Spleen (tissue), 13 donors: ENCODE measurements around the gene TTC36. TPM values are rescaled to one million over a fixed set of nuclear protein-coding genes. Genes with fewer than 3 reads are reported as not detected.
A peak's percentile ranks its signal among the peaks of the same experiment; 100 is the strongest.
"Not testable (repeated sequence)": the region's sequence is repeated elsewhere in the genome, so short reads cannot be mapped to it uniquely, and the experiment has no call there.

Experiments used
- DNase-seq: peaks from one replicate; pipeline ENCODE4 v3.0.0-alpha.2; 2020
- H3K27ac ChIP-seq, 8 donors: fragments of 200-600 bp; sonication (generic) in 7 of 8; 1 replicate in 4 of 8; 2 replicates in 4 of 8; pipeline versions ENCODE4 v1.5.0 to v1.8.0; 2016 to 2021; ENCODE audit warnings: inconsistent platforms in 4 of 8, mild to moderate bottlenecking in 4 of 8, moderate library complexity in 1 of 8
- H3K27me3 ChIP-seq, 7 donors: fragments of 200-600 bp; sonication (generic) in 6 of 7; replicated peaks in 1 of 7; 1 replicate in 4 of 7; 2 replicates in 3 of 7; pipeline versions ENCODE4 v1.5.0 to v1.8.0; 2016 to 2021; ENCODE audit warnings: inconsistent platforms in 3 of 7, mild to moderate bottlenecking in 1 of 7
- H3K36me3 ChIP-seq, 6 donors: fragments of 200-600 bp; sonication (generic) in 5 of 6; 1 replicate in 4 of 6; 2 replicates in 2 of 6; pipeline versions ENCODE4 v1.5.0 to v1.8.0; 2016 to 2021; ENCODE audit warnings: inconsistent platforms in 2 of 6
- H3K4me1 ChIP-seq, 6 donors: fragments of 200-600 bp; sonication (generic) in 5 of 6; 1 replicate in 3 of 6; 2 replicates in 3 of 6; pipeline versions ENCODE4 v1.5.0 to v1.8.0; 2016 to 2021; ENCODE audit warnings: inconsistent platforms in 3 of 6
- H3K4me3 ChIP-seq, 8 donors: fragments of 200-600 bp; sonication (generic) in 7 of 8; 1 replicate in 4 of 8; 2 replicates in 4 of 8; pipeline versions ENCODE4 v1.5.0 to v1.8.0; 2016 to 2021; ENCODE audit warnings: inconsistent platforms in 4 of 8, mild to moderate bottlenecking in 4 of 8, moderate library complexity in 2 of 8
- H3K9me3 ChIP-seq, 8 donors: fragments of 200-600 bp; sonication (generic) in 7 of 8; 1 replicate in 4 of 8; 2 replicates in 4 of 8; pipeline versions ENCODE4 v1.5.0 to v1.8.0; 2016 to 2021; ENCODE audit warnings: inconsistent platforms in 4 of 8
- POLR2A ChIP-seq, 3 donors: fragments of 450-650 bp; IDR thresholded peaks; one replicate each; pipeline ENCODE4 v1.5.1; 2017; ENCODE audit warnings: antibody characterized with exemption in 3 of 3, mild to moderate bottlenecking in 1 of 3
- POLR2AphosphoS5 ChIP-seq, 3 donors: sonication (generic); formaldehyde crosslinking; IDR thresholded peaks; one replicate each; pipeline ENCODE4 v1.5.1; 2017; ENCODE audit warnings: antibody characterized with exemption in 3 of 3
- WGBS, 5 donors: extraction: QIAGEN DNeasy Blood & Tissue Kit in 3 of 5; methylation state at CpG; one replicate each; pipeline versions ENCODE4 v1.1.5 to v1.1.7; 2013 to 2018; 5-methylcytosine and 5-hydroxymethylcytosine counted together
- intact Hi-C: fragments of 100-400 bp; cut with DNase I; formaldehyde crosslinking; loops from one replicate; pipeline ENCODE4 v1.15.0; 2023; ENCODE audit warnings: low total_unique reads
- long read RNA-seq, 2 donors: transcript quantifications; one replicate each; lab custom pipeline, GENCODE V29; 2026
- polyA plus RNA-seq, 3 donors: library from polyadenylated mRNA; stranded (reverse); fragments of 200-250 nt; gene quantifications; one replicate each; pipeline ENCODE4 v1.2.1, GENCODE V29; 2013
- total RNA-seq, 7 donors: library from RNA; depleted of rRNA in 3 of 7; stranded (reverse); fragments of >200 nt in 3 of 7; fragmentation: NEBNext Ultra II Directional in 4 of 7; extraction: Animal tissue kit (Norgen Biotek cat#: 25700) in 4 of 7; gene quantifications; one replicate each; pipeline versions ENCODE4 v1.1.0 to v1.2.1, GENCODE V29; 2016 to 2021
- TF ChIP-seq, protein P1 (sequence below), 11 experiments: fragments of 200-600 bp in 7 of 11; fragments of 450-650 bp in 4 of 11; sonication (generic) in 4 of 11; IDR thresholded peaks in 8 of 11; conservative IDR thresholded peaks in 3 of 11; 1 replicate in 7 of 11; 2 replicates in 4 of 11; pipeline versions ENCODE4 v1.4.0 to v1.8.0; 2016 to 2021; ENCODE audit warnings: antibody characterized with exemption in 11 of 11, inconsistent platforms in 4 of 11, mild to moderate bottlenecking in 1 of 11
- donor health status: healthy with polysubstance abuse.
- donor health status: DM: no; HTN: no; CAD: no; lungs with moderate emphysema.
- donor health status: DM: no; HTN: no; CAD: no.
- donor health status: Bipolar disorder and iron deficiency.
- donor health status: healthy.
- donor health status: DM: no; HTN: no; CAD: no.
- donor health status: DM: yes; HTN: yes; CAD: no.

TTC36 gene
- total RNA-seq (under 1 TPM in 1 of 7 donors, not detected in 6; 0.97 TPM), polyA plus RNA-seq (under 1 TPM in 2 of 3 donors, not detected in 1; 0.09 to 0.13 TPM)
- long read RNA-seq, donor 1: 0 reads
- long read RNA-seq, donor 2: 0 reads

DNA sequence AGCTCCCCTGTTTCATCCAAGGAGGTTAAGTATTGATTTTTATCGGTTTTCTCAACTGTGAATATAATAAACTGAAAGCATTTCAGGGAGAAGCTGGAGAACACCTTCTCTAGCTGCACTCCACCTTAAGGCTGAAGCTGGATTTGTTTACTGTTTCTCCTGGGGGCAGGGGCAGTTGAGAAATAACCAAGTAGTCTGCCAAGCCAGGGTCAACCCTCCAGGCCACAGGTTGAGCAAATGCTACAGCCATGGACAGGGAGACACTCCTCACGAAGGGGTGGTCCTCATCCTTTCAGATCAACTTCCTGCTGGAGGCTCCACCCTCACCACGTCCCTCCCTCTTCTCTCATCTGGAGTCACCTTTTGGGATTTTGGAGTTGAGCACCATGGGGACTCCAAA, at the start of gene TTC36:
TTC36 (plus strand) TSS at position 366 of the 400 bp plus-strand sequence; CDS start at position 387, 21 bp downstream.
- Histone ChIP-seq H3K27me3 (peaks cover 0 to 10% (median 0%) of the 10 kb centered on the region in 7 donors), H3K9me3 (no peaks in the 10 kb centered on the region), H3K36me3 (peaks cover 0 to 34% (median 27%) of the 10 kb centered on the region in 6 donors), H3K27ac (peak within 1 kb of the TSS in 1 of 8 donors; percentile 10), H3K4me1 (peaks cover 8 to 72% (median 28%) of the 10 kb centered on the region in 6 donors), H3K4me3 (no peak within 1 kb of the TSS)
- 58 to 74% (median 69%) methylated on average over 3 of the region's 3 CpGs for WGBS, 5 donors
- intact Hi-C loops: no loop called here
- TF ChIP-seq POLR2A (IDR thresholded peaks at IDR 0.05) (no peak), POLR2AphosphoS5 (IDR thresholded peaks at IDR 0.05) (no peak)
- TF ChIP-seq, protein P1, sequence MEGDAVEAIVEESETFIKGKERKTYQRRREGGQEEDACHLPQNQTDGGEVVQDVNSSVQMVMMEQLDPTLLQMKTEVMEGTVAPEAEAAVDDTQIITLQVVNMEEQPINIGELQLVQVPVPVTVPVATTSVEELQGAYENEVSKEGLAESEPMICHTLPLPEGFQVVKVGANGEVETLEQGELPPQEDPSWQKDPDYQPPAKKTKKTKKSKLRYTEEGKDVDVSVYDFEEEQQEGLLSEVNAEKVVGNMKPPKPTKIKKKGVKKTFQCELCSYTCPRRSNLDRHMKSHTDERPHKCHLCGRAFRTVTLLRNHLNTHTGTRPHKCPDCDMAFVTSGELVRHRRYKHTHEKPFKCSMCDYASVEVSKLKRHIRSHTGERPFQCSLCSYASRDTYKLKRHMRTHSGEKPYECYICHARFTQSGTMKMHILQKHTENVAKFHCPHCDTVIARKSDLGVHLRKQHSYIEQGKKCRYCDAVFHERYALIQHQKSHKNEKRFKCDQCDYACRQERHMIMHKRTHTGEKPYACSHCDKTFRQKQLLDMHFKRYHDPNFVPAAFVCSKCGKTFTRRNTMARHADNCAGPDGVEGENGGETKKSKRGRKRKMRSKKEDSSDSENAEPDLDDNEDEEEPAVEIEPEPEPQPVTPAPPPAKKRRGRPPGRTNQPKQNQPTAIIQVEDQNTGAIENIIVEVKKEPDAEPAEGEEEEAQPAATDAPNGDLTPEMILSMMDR (IDR thresholded peaks at IDR 0.05 in 8 of 11, conservative IDR thresholded peaks at IDR 0.05 in 3 of 11): no peak
- DNase-seq: no peak

GRCh38 chr11:118481238-118481637, 46.0 kb upstream of the TTC36 start:
- H3K27me3 ChIP-seq, H3K9me3 ChIP-seq, DNase-seq, H3K27ac ChIP-seq, H3K4me1 ChIP-seq, intact Hi-C loops, H3K4me3 ChIP-seq: not testable (repeated sequence)
- WGBS, 5 donors: 94 to 98% (median 97%) methylated on average over 1 of the region's 1 CpG
- peaks cover 5 to 100% (median 96%) of the 10 kb centered on the region in 6 donors for H3K36me3 ChIP-seq

DNA sequence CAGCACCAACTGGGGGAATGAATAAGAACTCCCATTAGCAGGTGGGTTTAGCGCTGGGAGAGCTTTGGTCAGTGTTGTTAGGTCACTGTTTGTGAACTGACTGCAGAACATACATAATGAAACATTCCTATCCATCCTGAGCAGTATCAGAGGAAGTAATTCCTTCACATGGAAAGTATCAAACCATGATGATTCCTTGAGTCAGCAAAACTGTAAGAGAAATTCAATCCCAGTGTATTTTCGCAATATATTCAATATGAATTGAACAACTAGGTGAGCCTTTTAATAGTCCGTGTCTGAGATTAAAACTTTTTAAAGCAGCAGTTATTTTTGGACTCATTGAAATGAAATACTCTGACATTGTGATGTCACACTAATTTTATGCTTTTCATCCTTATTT, 42.9 kb upstream of the TTC36 start:
- no peak for TF ChIP-seq POLR2AphosphoS5 (IDR thresholded peaks at IDR 0.05)
- TF ChIP-seq POLR2A (IDR thresholded peaks at IDR 0.05): no peak
- TF ChIP-seq, protein P1 (IDR thresholded peaks at IDR 0.05 in 8 of 11, conservative IDR thresholded peaks at IDR 0.05 in 3 of 11): no peak
- whole genome bisulfite sequencing, 5 donors: 95 to 97% (median 95%) methylated on average over 3 of the region's 3 CpGs
- no peak overlapping the region for H3K4me3 ChIP-seq
- peaks cover 0 to 9% (median 0%) of the 10 kb centered on the region in 6 donors for H3K4me1 ChIP-seq
- H3K27me3 ChIP-seq: no peaks in the 10 kb centered on the region
- peaks cover 0 to 99% (median 86%) of the 10 kb centered on the region in 6 donors for H3K36me3 ChIP-seq
- intact Hi-C loops: no loop called here
- H3K27ac ChIP-seq: no peak overlapping the region
- no peaks in the 10 kb centered on the region for H3K9me3 ChIP-seq
- no peak for DNase-seq

DNA sequence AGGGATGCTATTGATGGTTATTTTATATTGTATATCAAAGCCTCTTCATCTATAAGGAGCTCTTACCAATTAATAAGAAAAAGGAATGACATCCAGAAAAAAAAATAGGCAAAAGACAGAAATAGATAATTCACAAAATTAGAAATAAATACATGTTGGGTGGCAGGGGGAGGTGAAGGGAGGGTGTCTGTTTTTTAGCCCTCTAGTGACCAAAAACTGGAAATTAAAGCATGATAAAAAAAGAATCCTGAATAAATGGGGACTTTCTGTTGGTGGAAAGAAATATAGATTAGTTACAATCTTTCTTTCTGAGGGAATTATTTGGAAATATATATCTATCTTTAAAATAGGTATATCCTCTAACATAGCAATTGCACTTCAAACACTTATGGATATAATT, 42.0 kb upstream of the TTC36 start:
- no peaks in the 10 kb centered on the region for H3K27me3 ChIP-seq
- no peak for DNase-seq
- H3K9me3 ChIP-seq: no peaks in the 10 kb centered on the region
- H3K36me3 ChIP-seq: peaks cover 5 to 99% (median 86%) of the 10 kb centered on the region in 6 donors
- H3K4me3 ChIP-seq: no peak overlapping the region
- H3K4me1 ChIP-seq: peaks cover 0 to 9% (median 0%) of the 10 kb centered on the region in 6 donors
- no peak for TF ChIP-seq POLR2A (IDR thresholded peaks at IDR 0.05)
- TF ChIP-seq POLR2AphosphoS5 (IDR thresholded peaks at IDR 0.05): no peak
- TF ChIP-seq, protein P1 (IDR thresholded peaks at IDR 0.05 in 8 of 11, conservative IDR thresholded peaks at IDR 0.05 in 3 of 11): no peak
- intact Hi-C loops: loop anchor here (5.0 kb wide), 2 partner anchors 98 to 288 kb away; no protein-coding TSS in a partner anchor
- H3K27ac ChIP-seq: no peak overlapping the region
